ENCODE data around the gene C3orf22.

Gene C3orf22

DNA sequence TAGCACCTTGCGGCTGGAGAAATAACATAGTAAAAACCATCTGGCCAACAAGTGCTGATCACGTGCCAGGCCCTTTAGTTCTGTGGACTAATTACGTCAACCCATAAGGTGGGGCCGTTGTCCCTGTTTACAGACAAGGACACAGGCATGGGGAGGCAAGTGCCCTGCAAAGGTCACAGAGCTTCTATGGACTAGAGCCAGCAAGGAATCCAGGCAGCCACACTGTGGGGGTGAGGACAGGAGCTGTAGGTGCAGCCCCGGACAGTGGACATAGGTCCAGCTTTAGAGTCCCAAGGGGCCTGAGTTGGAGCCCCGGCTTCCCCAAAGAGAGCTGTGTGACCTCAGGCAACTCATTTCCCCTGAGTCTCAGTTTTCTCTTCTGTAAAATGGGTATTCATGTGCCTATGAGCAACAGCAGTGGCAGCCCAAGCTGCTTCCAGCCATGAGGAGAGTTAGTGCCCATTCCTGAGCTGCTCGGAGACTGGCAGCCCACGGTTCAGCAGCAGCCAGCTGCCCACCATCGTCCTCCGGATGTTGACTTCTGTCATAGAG, 20.9 kb downstream of the C3orf22 start:
- no peak overlapping the region for H3K4me3 ChIP-seq (ENCODE audit: low read depth in 1 of 2, low read length in 2 of 2)
- H3K27me3 ChIP-seq (ENCODE audit: insufficient read depth, low read length, poor library complexity) = peaks cover 3% of the 10 kb centered on the region
- TF ChIP-seq, protein P1, sequence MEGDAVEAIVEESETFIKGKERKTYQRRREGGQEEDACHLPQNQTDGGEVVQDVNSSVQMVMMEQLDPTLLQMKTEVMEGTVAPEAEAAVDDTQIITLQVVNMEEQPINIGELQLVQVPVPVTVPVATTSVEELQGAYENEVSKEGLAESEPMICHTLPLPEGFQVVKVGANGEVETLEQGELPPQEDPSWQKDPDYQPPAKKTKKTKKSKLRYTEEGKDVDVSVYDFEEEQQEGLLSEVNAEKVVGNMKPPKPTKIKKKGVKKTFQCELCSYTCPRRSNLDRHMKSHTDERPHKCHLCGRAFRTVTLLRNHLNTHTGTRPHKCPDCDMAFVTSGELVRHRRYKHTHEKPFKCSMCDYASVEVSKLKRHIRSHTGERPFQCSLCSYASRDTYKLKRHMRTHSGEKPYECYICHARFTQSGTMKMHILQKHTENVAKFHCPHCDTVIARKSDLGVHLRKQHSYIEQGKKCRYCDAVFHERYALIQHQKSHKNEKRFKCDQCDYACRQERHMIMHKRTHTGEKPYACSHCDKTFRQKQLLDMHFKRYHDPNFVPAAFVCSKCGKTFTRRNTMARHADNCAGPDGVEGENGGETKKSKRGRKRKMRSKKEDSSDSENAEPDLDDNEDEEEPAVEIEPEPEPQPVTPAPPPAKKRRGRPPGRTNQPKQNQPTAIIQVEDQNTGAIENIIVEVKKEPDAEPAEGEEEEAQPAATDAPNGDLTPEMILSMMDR (IDR thresholded peaks at IDR 0.05; ENCODE audit: borderline replicate concordance, extremely low read depth, low read length, poor library complexity, severe bottlenecking) = no peak
- TF ChIP-seq EZH2 (IDR thresholded peaks at IDR 0.05; ENCODE audit: borderline replicate concordance, low read depth, low read length, severe bottlenecking) = no peak
- H4K20me1 ChIP-seq (ENCODE audit: insufficient read depth, low read length) = no peaks in the 10 kb centered on the region; the same call in 1 of the 2 replicates
- H3K4me1 ChIP-seq (ENCODE audit: insufficient read depth, low read length) = peaks cover 24% of the 10 kb centered on the region
- no peak overlapping the region for H2AFZ ChIP-seq (ENCODE audit: low read depth, low read length)
- no peak overlapping the region for H3K4me2 ChIP-seq (ENCODE audit: insufficient read depth, low read length)
- DNase-seq = no peak
- H3K79me2 ChIP-seq (ENCODE audit: insufficient read depth, low read length) = no peaks in the 10 kb centered on the region
- H3K27ac ChIP-seq (ENCODE audit: low read length) = no peak overlapping the region
- H3K9ac ChIP-seq (ENCODE audit: low read depth, low read length) = no peak overlapping the region
- H3K36me3 ChIP-seq (ENCODE audit: insufficient read depth, low read length) = no peaks in the 10 kb centered on the region
- no peaks in the 10 kb centered on the region for H3K9me3 ChIP-seq (ENCODE audit: insufficient read depth, low read length, severe bottlenecking)
- no peak for ATAC-seq (ENCODE audit: insufficient read depth, low read depth)

DNA sequence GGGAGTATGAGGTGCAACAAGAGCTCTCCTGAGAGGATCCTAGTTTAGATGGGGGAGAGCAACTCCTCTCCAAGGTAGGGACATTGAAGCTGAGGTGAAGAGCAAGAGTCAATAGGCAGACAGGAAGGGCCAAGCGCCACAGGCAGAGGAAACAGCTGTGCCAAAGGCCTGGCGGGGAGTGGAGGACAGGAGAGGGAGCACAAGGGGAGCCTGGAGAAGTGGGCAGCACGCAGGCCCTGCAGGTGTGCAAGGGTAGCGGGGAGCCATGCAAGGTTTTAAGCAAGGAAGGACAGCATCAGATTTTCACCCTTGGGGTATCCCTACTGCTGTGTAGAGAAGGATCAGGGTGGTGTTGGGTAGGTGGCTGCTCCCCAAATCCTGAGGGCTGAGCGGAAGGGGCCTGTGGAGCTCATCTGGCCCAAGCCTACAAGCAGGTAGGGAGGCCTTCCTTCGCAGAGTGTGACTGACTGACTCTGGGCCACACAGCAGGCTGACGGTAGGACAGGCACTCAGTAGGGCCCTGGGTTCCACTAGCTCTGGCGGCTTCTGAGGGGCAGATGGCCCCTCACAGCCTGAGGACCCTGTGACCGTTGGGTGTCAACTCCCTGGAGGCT, 21.5 kb downstream of the C3orf22 start:
- no peaks in the 10 kb centered on the region for H3K9me3 ChIP-seq (ENCODE audit: insufficient read depth, low read length, severe bottlenecking)
- no peak for TF ChIP-seq EZH2 (IDR thresholded peaks at IDR 0.05; ENCODE audit: borderline replicate concordance, low read depth, low read length, severe bottlenecking)
- TF ChIP-seq, protein P1 (IDR thresholded peaks at IDR 0.05; ENCODE audit: borderline replicate concordance, extremely low read depth, low read length, poor library complexity, severe bottlenecking) = no peak
- DNase-seq (no peak), ATAC-seq (ENCODE audit: insufficient read depth, low read depth) (no peak)
- no peak overlapping the region for H2AFZ ChIP-seq (ENCODE audit: low read depth, low read length)
- H3K36me3 ChIP-seq (ENCODE audit: insufficient read depth, low read length) = no peaks in the 10 kb centered on the region
- H4K20me1 ChIP-seq (ENCODE audit: insufficient read depth, low read length) = no peaks in the 10 kb centered on the region; the same call in 1 of the 2 replicates
- peaks cover 3% of the 10 kb centered on the region for H3K27me3 ChIP-seq (ENCODE audit: insufficient read depth, low read length, poor library complexity)
- H3K4me2 ChIP-seq (ENCODE audit: insufficient read depth, low read length) = no peak overlapping the region
- no peak overlapping the region for H3K9ac ChIP-seq (ENCODE audit: low read depth, low read length)
- no peak overlapping the region for H3K27ac ChIP-seq (ENCODE audit: low read length)
- no peak overlapping the region for H3K4me3 ChIP-seq (ENCODE audit: low read depth in 1 of 2, low read length in 2 of 2)
- H3K79me2 ChIP-seq (ENCODE audit: insufficient read depth, low read length) = no peaks in the 10 kb centered on the region
- H3K4me1 ChIP-seq (ENCODE audit: insufficient read depth, low read length) = peaks cover 24% of the 10 kb centered on the region

DNA sequence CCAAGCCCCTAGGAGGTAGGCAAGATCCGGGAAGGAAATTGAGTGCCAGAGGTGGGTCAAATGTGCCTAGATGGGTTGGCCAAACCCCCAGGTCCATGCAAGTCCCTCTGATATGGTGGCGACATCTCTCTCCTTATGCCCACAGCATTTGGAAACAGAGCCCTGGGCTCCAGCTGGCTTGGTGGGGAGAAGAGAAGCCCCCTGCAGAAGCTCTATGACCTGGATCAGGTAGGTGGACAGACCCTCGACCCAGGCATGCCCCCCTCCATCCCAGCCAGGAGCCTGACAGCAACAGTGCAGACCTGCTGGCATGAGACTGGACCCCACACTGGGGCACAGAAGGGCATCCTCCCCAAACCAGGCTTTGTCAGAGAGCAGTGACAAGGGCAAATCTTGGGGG, 22.6 kb downstream of the C3orf22 start:
- Histone ChIP-seq H3K9ac (ENCODE audit: low read depth, low read length) (no peak overlapping the region), H3K9me3 (ENCODE audit: insufficient read depth, low read length, severe bottlenecking) (no peaks in the 10 kb centered on the region), H3K4me3 (ENCODE audit: low read depth in 1 of 2, low read length in 2 of 2) (no peak overlapping the region), H4K20me1 (ENCODE audit: insufficient read depth, low read length) (no peaks in the 10 kb centered on the region; the same call in 1 of the 2 replicates), H3K36me3 (ENCODE audit: insufficient read depth, low read length) (no peaks in the 10 kb centered on the region), H3K4me2 (ENCODE audit: insufficient read depth, low read length) (no peak overlapping the region), H3K27me3 (ENCODE audit: insufficient read depth, low read length, poor library complexity) (peaks cover 3% of the 10 kb centered on the region), H3K4me1 (ENCODE audit: insufficient read depth, low read length) (peaks cover 14% of the 10 kb centered on the region), H2AFZ (ENCODE audit: low read depth, low read length) (no peak overlapping the region), H3K27ac (ENCODE audit: low read length) (no peak overlapping the region), H3K79me2 (ENCODE audit: insufficient read depth, low read length) (no peaks in the 10 kb centered on the region)
- ATAC-seq (ENCODE audit: insufficient read depth, low read depth) (no peak), DNase-seq (no peak)
- no peak for TF ChIP-seq EZH2 (IDR thresholded peaks at IDR 0.05; ENCODE audit: borderline replicate concordance, low read depth, low read length, severe bottlenecking)
- TF ChIP-seq, protein P1 (IDR thresholded peaks at IDR 0.05; ENCODE audit: borderline replicate concordance, extremely low read depth, low read length, poor library complexity, severe bottlenecking) = no peak
